Activated naive CD4-positive, alpha-beta T cell treated with Interleukin-2 at 50 U/mL for 16 hours (primary cell): ENCODE results near the gene EEFSEC.

Experiments used
- DNase-seq: peaks from one replicate; pipeline ENCODE4 v3.0.0-alpha.2; 2020

EEFSEC gene

DNA sequence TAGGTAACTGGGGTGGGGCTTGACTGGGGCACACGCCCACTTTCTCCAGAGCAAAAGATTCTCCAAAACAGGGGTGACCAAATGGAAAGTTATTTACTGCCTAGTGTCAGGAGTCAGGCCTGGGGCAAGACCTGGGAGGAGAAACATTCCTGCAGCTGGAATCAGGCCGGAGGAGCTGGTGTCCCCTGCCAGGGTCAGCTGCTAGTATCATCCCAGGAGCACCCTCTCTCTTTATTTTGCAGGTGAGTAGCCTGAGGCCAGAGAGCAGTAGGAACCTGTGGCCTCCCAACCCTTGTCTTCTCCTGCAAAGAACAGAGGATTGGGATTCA lies 280.5 kb downstream of the EEFSEC start:
- DNase-seq = no peak

DNA sequence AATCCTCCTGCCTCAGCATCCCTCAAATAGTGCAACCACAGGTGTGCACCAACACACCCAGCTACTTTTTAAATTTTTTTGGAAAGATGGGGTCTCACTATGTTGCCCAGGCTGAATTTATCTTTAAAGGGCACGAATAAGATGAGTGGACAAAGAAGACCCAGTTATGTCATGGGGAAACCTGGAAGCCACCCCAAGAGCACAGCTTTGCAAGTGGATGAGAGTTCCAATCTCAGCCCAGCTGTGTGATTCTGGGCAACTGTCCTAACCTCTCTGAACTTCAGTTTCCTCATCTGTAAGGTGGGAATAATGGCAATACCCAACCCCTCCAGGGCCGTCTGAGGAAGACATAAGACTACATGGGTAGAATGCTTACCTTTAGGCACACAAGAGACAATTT lies 281.2 kb downstream of the EEFSEC start:
- DNase-seq = no peak

DNA sequence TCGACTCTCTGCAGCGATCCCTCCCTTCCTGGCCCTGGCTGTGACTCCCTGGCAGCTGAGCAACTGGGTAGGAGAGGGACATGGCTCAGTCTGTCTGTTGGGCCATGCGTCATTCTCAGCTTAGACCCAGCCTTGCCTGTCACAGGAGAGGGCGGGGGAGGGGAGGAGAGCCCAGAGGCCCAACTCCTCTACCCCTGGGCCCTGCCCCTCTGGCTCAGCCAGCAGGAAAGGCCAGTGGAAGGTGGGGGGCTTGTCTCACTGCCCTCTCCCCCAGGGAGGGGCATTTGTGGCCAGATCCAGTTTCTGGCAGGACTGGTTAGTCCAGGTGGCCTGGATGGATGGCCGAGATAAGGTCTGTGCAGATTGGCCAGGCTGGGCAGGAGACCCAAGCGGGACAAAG lies 281.8 kb downstream of the EEFSEC start:
- DNase-seq = no peak

DNA sequence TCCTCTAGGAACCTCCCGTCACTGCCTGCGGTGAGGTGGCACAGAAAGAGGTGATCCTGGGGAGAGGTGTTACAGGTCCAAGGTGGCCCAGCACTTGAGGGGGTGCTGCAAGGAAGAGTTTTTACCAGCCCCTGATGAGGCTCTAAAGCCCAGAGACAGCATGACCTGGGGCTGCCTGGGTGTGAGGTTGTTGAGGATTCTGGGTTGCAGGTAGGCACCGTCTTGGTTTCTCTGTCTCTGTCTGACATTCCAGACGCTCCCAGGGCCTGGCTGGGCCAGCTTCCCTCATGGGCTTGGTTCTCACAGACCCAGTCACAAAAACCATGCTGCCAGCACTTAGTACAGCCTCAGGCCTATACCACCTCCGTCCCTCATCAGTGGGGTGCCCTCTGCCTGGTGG lies 282.3 kb downstream of the EEFSEC start:
- no peak for DNase-seq

DNA sequence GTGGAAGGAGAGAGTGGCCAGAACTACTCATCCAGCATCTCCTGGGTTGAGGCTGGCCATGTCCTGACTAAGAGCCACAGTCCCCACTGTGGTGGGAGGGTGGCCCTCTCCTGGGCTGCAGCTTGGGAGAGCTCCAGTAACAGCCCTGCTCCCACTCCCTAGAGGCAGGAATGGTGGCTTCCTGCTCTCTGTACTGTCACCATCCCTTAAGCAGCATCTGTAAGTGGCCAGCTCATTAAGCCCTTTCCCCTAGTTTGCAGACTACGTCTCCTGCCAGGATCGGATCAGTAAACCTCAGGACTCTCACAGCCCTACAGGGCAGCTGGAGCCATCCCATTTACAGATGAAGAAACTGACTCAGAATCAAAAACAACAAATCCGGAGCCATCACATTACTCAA lies 282.9 kb downstream of the EEFSEC start:
- DNase-seq = no peak

DNA sequence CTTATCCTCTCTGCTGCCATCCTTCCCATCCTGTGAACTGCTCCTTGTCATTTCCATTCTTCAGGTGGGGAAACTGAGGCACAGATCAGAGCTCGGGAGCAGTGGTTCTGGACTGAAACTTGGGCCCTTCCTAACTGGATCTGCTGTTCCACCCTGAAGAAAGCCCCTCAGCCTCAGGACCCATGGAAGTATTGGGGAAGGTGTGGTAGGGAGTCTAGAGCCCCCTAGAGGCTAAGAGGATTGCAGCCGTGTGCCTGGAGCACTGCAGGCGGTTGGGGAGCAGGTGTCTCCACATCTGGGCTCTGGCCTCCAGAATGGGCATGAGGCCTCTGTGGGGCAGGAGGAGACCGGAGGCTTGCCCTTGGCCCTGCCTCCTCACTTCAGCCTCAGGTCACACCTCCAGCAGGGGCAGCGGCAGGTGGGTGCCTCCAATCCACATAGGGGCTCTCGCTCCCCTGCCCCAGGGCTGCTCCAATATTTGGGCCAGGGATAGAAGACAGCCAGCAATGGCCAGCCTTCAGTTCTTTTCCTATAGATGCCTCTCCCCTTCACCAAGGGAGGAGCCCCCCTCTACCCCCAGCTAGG lies 285.3 kb downstream of the EEFSEC start:
- DNase-seq = no peak

DNA sequence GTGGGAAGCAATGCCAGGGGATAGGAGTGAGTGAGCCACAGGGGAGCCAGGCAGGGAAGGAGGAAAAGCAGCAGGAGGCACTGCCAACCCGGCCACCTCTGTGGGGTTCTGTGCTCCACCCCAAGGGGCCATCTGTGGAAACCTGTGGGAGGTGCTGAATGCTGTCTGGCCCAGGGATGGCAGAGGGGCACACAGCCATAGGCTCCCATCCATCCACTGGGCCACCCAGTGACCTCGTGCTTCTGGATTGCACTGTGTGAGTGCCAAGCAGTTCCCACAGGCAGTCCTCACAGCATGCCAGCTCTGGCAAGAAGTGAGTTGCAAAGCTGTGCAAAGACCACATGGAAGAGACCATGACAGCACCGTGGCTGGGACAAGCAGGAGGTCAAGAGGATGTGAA lies 285.9 kb downstream of the EEFSEC start:
- no peak for DNase-seq

DNA sequence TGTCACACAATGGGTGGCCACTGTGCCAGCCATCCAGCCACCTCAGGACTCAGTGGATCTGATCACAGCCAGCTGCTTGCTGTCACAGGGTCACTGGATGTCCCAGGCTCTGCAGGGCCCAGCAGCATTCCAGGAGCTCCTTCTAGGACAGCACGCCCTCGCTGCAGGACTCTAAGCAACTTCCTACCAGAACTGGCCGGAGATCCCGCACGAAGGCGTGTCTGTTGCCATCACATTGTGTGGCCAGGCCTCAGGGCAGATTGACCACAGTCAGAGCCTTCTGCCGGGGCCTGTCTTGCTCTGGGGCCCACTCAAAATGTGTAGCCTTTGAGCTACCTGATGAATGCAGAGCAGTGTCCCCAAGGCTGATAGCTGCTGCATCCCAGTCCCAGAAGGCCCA lies 288.8 kb downstream of the EEFSEC start:
- DNase-seq = no peak

DNA sequence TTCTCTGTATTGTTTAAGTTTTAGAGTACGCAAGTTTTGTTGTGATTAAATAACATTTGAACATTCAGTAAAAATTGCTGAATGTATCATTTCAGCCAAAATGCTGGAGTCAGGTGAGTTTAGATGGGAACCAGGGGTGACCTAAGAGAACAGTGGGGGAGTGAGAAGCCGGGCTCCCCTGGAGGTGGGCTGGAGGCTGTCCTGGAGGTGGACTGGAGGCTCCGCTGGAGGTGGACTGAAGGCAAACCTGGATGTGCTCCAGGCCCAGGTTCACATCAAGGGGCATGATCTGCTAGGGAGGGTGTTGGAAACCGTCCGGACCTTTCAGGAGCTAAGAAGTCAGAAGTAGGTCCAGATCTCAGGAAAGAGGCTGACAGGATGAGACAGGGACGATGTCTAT lies 289.7 kb downstream of the EEFSEC start:
- no peak for DNase-seq

DNA sequence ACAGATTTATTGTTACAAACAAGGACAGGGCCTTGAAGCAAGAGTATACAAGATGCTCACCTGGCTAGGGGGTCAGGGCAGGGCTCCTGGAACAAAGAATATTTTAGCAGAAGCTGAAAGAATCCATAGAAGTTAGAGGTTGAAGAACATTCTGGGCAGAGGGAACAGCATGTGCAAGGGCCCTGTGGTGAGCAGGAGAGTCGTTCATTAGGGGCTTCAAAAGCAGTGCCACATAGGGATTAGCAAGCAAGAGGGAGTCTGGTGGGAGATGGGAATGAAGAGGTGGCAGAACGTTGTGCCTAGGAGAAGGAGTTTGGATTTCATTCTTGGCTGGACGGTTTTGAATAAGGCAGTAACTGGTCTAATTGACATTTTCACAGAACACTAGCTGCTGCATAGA lies 290.5 kb downstream of the EEFSEC start:
- DNase-seq = no peak

DNA sequence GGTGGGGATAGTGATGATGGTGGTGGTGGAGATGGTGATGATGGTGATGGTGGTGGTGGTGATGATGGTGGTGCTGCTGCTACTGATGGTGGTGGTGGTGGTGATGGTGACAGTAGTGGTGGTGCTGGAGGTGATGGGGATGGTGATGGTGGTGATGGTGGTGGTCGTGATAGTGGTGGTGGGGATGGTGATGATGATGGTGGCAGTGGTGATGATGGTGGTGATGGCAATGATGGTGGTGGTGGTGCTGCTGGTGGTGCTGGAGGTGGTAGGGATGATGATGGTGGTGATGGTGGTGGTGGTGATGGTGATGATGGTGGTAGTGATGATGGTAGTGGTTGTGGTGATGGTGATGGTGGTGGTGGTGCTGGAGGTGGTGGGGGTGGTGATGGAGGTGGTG lies 292.1 kb downstream of the EEFSEC start:
- DNase-seq = no peak

DNA sequence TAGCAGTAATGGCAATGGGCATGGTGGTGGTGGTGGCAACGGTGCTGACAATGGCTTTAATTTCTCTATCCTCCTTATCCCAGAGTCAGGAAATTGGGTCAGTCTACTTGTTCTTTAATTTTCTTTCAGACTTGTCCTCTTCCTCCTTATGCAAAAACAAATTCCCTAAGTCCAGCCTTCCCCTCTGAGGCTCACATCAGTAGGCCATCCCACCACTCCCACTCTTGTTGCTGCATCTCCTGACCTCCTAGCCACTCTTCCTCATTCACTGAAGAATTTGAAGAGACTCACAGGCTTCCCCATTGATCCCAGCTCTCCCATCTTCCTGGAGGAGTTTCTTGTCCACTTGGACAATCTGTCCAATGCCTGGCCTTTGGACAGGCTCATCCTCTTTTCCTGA lies 293.5 kb downstream of the EEFSEC start:
- no peak for DNase-seq

DNA sequence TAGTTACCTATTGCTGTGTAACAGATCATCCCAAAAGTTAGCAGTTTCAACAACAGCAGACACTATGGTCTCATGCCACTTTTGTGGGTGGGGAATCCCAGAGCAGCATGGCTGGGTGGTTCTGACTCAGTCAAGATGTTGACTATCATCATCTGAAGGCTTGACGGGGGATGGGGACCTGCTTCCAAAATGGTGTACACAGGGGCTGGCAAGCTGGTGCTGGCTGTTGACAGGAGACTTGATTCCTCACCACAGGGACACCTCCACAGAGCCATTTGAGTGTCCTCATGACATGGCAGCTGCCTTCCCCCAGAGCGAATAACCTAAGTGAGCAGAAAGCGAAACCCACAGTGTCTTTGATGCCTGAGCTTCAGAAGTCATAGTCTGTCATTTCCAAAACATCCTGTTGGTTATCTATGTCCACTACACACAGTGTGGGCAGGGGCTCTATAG lies 294.3 kb downstream of the EEFSEC start:
- DNase-seq = peak; percentile 40

DNA sequence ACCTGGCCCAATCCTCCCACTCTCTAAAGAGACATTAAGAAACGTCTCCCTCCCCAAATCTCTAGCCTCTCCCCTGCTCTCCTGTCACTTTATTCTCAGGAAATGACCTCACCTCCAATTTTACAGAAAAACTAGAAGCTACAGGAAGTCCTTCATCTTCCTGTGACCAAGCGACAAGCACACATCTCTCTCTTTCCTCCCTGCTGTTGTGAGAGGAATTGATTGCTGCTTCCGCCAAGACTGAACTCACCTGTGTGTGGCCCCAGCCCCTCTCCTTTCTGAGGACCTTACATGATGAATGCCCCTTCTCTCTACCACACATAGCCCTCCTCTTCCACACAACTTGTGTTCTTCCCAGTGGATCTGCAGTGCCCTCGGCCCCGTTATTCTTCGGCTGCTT lies 295.2 kb downstream of the EEFSEC start:
- no peak for DNase-seq

DNA sequence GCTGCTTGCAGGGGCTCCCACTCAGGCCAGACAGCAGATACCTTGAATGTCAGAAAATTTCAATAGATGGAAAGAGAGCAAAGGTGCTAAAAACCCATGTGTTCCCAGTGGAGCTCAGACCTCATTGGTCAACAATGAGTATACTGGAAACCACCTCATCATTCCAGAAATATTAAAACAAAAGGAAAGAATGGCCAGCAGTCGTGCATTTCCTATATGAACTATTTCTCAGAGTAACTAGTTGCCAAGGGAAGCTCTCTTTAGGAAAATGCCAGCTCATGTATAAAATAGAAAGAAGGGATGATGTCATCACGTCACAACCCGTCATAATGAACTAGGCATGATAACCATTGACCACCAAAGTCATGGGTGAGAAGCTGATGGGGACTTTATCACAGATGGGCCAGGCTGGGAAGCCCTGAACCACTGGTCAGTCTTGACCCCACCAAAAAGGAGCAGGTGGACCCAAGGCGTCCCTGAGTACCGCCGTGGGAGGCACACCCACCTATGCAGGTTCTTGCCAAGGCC lies 295.9 kb downstream of the EEFSEC start:
- DNase-seq = no peak

DNA sequence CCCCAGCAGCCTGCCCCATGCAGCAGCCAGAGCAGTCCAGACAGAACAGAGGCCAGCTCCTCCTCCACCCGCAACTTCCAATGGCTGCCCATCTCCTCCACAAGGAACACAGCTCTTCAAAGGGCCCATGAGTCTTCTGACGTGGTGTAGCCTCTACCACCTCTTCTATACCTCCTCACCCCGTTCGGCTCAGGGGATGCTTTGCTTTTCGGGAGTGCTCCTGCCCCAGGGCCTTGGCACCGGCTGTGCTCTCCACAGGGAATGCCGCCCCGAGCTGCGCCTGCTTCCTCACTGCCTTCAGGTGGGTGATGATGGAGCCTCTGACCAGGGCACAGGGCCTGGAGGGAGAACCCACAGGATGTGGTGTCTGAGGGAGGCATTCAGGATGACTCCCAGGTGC lies 298.8 kb downstream of the EEFSEC start:
- no peak for DNase-seq

DNA sequence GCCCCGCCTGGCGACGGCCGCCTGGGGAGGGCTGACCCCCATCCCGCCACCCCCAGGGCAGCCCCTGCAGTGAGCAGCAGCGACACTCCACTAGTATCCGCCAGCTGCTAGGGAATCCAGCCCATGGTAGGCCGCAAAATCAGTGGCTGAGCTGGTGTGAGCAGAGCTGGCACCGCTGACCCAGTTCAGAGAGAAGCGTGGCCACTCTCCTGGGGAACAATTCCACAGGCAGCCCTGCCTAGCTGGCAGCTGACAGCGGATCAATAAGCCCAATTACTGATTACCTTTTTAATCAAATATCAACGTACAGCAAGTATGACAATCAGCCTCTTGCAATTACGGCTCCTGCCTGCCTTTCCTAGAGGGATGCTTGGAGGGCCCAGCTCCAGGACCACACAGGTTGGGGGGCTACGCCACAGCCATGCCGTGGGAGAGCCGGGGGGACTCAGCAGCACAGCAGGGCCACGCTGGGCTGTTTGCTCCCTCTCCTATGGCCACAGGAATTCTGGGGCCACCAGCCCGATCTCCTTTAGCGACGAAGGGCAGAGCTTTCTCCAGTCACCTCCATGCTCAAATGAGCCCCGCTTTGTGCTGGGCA lies 299.5 kb downstream of the EEFSEC start:
- DNase-seq = no peak

DNA sequence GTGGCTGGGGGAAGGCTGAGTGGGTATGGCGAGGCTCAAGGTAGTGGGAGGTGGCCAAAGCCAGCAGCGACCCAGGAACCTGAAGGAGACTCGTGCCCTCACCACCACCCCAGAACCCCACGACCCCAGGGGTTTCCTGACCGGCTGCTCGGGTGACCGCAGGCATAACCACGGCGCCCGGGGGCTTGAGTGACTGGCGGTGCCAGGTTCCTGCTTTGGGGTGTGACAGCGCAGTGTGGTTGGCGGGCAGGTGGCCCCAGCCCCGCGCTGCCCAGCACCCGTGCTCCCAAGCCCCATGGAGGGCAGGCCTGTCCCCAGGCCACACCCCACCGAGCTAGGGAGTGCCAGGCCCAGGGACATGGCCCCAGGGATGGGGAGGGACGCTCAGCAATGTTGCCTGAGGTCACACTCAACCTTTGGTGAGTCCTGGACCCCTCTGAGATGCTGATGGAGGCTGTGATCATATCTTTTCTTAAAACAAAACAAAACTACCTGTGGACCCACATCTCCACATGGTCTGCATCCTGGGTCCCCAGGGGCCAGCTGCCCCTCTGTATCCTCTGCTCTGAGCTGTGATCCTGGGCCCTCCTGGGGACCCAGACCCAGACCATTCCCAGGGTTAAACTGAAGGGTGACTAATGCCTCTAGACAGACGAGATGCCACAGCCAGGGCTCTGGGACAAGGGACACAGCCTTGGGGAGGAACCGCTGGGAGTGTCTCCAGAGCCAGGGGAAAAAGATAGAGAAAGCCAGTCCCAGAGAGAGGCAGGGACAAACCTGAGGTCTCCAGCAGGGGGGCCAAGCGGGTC lies 300.4 kb downstream of the EEFSEC start:
- no peak for DNase-seq

DNA sequence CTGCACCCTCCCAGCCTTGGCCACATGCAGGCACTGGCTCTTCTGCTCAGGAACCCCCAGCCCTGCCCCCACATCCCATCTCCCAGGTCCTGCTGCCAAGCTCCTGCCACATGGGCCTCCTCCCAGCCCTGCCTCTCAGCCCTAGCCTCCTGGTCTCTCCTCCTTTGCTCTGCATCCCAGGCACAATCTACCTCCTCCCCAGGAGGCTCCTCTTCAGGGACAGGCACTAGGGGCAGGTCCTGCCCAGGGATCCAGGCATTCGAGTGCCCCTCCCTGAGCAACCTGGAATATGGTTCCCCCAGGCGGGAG lies 301.0 kb downstream of the EEFSEC start:
- DNase-seq = no peak

DNA sequence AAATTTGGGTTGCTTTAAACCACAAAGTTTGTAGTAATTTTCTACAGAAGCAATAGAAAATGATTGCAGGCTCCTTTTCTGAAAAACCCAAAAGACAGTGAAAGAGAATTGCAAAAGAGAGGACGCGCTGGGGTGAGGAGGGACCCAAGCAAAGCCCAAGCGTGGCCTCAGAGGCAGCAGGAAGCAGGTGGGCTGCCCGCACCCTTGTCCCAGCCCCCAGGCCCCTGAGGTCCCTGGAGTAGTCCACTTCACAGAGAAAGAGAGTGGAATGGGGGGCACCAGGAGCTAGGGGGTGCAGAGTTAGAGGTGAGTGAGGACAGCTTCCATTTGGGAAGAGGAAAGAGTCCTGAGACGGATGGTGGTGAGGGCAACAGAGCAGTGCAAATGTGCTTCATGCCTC lies 301.8 kb downstream of the EEFSEC start:
- no peak for DNase-seq

DNA sequence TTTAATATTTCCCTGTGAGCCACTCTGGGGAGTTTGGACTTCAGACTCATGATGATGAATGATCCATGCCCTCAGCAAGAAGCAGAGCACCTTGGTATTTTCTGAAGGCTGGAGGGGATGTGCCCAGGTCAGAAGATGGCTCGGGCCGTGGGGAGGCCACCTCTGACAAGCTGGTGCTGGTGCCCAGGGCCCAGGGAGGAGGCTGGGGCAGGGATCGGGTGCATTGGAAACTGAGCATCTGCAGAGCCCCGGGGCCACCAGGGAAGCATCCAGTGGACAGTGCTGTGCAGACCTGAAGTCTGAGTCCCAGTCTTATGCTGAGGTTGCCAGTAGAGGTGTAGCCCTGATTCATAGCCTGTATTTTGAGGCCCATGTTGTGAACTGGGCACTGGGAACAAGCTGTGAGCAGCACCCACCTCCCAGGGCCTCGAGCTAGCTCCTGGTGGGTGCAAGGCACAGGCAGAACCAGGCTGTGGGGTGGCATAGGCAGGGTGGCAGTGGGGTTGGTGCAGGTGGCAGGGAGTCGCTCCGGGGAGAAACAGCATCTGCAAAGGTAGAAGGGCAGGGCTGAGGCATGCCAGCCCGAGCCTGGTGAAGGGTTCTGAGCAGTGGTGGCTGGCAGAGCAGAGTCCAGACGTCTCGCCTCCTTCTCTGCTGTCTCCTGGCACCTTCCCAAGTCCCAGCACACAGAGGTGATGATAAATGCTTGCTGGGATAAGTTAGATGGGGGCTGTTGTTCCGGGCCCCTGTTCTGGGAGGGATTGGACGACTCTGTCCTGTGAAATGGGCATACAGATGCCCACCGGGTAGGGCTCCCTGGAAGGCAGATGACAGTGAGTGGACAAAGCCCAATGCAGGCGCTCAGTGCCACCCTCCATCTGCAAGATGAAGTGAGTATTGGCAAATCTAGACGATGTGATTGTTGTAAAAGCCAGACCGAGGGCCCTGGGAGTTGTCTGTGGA lies 302.8 kb downstream of the EEFSEC start:
- DNase-seq = no peak

DNA sequence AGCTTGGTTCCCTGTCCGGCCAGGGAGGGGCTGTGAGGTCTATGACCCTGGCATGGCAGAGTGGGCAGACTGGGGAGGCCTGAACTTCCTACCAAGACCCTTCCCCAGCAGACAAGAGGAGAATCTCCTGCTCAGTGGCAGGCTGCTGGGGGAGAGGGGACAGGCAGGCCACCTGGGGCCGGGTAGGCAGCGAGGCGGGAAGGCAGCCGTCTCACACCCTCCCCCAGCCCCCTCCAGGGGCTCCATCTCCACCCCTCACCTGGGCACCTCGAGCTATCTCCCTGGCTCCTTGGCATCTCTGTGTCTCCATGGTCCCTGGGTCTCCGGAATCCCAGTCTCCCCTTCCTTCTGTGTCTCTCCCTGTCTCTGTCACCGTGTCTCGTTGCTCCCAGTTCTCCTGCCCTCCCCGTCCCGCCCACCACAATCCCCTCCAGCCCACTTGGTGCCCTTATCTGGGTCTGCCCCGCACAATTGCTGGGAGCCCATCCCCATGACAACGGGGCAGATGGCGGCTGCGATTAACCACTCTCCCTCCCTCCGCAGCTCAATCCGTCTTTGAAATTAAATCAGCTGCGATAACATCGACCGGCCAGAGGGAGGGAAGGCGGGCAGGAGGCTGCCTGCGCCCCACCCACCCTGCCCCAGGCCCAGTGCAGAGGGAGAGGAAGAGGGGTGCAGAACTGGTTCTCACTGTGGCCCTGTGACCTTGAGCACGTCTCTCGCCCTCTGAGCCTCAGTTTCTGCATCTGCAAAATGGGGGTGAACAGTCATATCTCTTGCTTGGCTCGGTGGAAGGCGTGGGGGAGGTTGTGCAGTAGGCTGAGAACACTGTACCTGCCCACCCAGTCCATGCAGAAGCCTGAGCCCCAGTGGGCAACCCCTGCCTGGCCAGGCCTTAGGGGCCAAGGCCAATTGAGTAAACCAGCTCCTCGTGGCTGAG lies 303.8 kb downstream of the EEFSEC start:
- no peak for DNase-seq
